ENCODE results near the gene SIRT6. TPM values are rescaled to one million over a fixed set of nuclear protein-coding genes. Genes with fewer than 3 reads are reported as not detected.
"Not testable (repeated sequence)": the region's sequence is repeated elsewhere in the genome, so short reads cannot be mapped to it uniquely, and the experiment has no call there.

Gene SIRT6
- total RNA-seq, result 10 to 100 TPM; 11.2 to 16.6 (median 13.1) TPM
- polyA plus RNA-seq, result 15.8 TPM
- long read RNA-seq, donor 1, transcript SIRT6-202 (8 exons, 1,641 nt), result major isoform, 5 of 5 reads
- long read RNA-seq, donor 1, partial matches to known transcripts, result 0 of 5 reads
- long read RNA-seq, donor 1, other reads (novel, unspliced or antisense), result 0 of 5 reads
- long read RNA-seq, donor 2, partial matches to known transcripts, result 0 of 3 reads
- long read RNA-seq, donor 2, other reads (novel, unspliced or antisense), result 3 of 3 reads
- long read RNA-seq, donor 3, transcript SIRT6-212 (7 exons, 1,473 nt), result minor isoform, 5 of 47 reads
- long read RNA-seq, donor 3, transcript SIRT6-202 (8 exons, 1,641 nt), result major isoform, 24 of 47 reads
- long read RNA-seq, donor 3, partial matches to known transcripts, result 9 of 47 reads
- long read RNA-seq, donor 3, other reads (novel, unspliced or antisense), result 9 of 47 reads
- long read RNA-seq, donor 4, partial matches to known transcripts, result 0 of 1 reads
- long read RNA-seq, donor 4, other reads (novel, unspliced or antisense), result 0 of 1 reads

GRCh38 chr19:4182084-4182810 lies at the start of gene SIRT6, which contains the start of gene ANKRD24:
SIRT6 (minus strand) TSS chr19:4182563; CDS start chr19:4182539, 24 bp downstream.
ANKRD24 (plus strand) TSS chr19:4182689; CDS start chr19:4186426, 3,737 bp downstream.
- no peaks in the 10 kb centered on the region for H3K27me3 ChIP-seq (ENCODE audit: control insufficient read depth, insufficient read depth)
- DNase-seq (peak; percentile 96 to 99 (median 98)), ATAC-seq (peak; percentile 96)
- intact Hi-C loops (cut with DNase I), result loop anchor here in 2 of 4 donors (10.0 kb wide), 2 partner anchors 177 to 197 kb away; partner anchors contain the start of genes EEF2 (in 1 of the 2) and PIAS4 (in 1 of the 2)
- peak within 1 kb of the TSS; percentile 63 for H3K4me3 ChIP-seq (ENCODE audit: low read length)
- H3K27ac ChIP-seq (ENCODE audit: low read length), result peak within 1 kb of the TSS; percentile 54
- H3K4me1 ChIP-seq (ENCODE audit: control insufficient read depth, insufficient read depth, low read length), result peaks cover 2% of the 10 kb centered on the region
- under 1% methylated on average over 58 of the region's 58 CpGs for WGBS
- H3K9me3 ChIP-seq (ENCODE audit: control insufficient read depth, low read length), result no peaks in the 10 kb centered on the region

- H3K4me1 ChIP-seq (ENCODE audit: control insufficient read depth, insufficient read depth, low read length); intact Hi-C loops (cut with DNase I); H3K27ac ChIP-seq (ENCODE audit: low read length); ATAC-seq; H3K9me3 ChIP-seq (ENCODE audit: control insufficient read depth, low read length); H3K4me3 ChIP-seq (ENCODE audit: low read length); H3K27me3 ChIP-seq (ENCODE audit: control insufficient read depth, insufficient read depth); DNase-seq: not testable (repeated sequence)
- 80% methylated on average over 5 of the region's 5 CpGs for WGBS
Observed at GRCh38 chr19:4232139-4232538, 49.8 kb upstream of the SIRT6 start.

GRCh38 chr19:4231521-4231920 lies 49.2 kb upstream of the SIRT6 start:
- intact Hi-C loops (cut with DNase I); ATAC-seq; H3K27ac ChIP-seq (ENCODE audit: low read length); H3K4me3 ChIP-seq (ENCODE audit: low read length); H3K4me1 ChIP-seq (ENCODE audit: control insufficient read depth, insufficient read depth, low read length); H3K9me3 ChIP-seq (ENCODE audit: control insufficient read depth, low read length); H3K27me3 ChIP-seq (ENCODE audit: control insufficient read depth, insufficient read depth); DNase-seq: not testable (repeated sequence)
- WGBS, result 92% methylated on average over 6 of the region's 6 CpGs

GRCh38 chr19:4230237-4230636 lies 47.9 kb upstream of the SIRT6 start:
- H3K27ac ChIP-seq (ENCODE audit: low read length); ATAC-seq; H3K4me3 ChIP-seq (ENCODE audit: low read length); H3K27me3 ChIP-seq (ENCODE audit: control insufficient read depth, insufficient read depth); H3K9me3 ChIP-seq (ENCODE audit: control insufficient read depth, low read length); H3K4me1 ChIP-seq (ENCODE audit: control insufficient read depth, insufficient read depth, low read length); intact Hi-C loops (cut with DNase I): not testable (repeated sequence)
- peak in 1 of 3 donors; percentile 19 for DNase-seq
- 86% methylated on average over 6 of the region's 6 CpGs for WGBS

GRCh38 chr19:4229179-4229931 lies 47.0 kb upstream of the SIRT6 start, which contains the start of gene EBI3:
EBI3 (plus strand) TSS chr19:4229523; CDS start chr19:4229551, 28 bp downstream.
- intact Hi-C loops (cut with DNase I), result no loop called here
- no peaks in the 10 kb centered on the region for H3K9me3 ChIP-seq (ENCODE audit: control insufficient read depth, low read length)
- peak; percentile 39 to 73 (median 66) for DNase-seq
- H3K4me1 ChIP-seq (ENCODE audit: control insufficient read depth, insufficient read depth, low read length), result no peaks in the 10 kb centered on the region
- H3K27ac ChIP-seq (ENCODE audit: low read length), result no peak within 1 kb of the TSS
- peak; percentile 49 to 67 for ATAC-seq
- no peaks in the 10 kb centered on the region for H3K27me3 ChIP-seq (ENCODE audit: control insufficient read depth, insufficient read depth)
- H3K4me3 ChIP-seq (ENCODE audit: low read length), result no peak within 1 kb of the TSS
- WGBS, result 15% methylated on average over 19 of the region's 19 CpGs

GRCh38 chr19:4228765-4229178 lies 46.4 kb upstream of the SIRT6 start:
- DNase-seq (no peak), ATAC-seq (no peak)
- intact Hi-C loops (cut with DNase I), result no loop called here
- WGBS, result 59% methylated on average over 2 of the region's 2 CpGs
- Histone ChIP-seq H3K4me3 (ENCODE audit: low read length) (no peak overlapping the region), H3K9me3 (ENCODE audit: control insufficient read depth, low read length) (no peaks in the 10 kb centered on the region), H3K4me1 (ENCODE audit: control insufficient read depth, insufficient read depth, low read length) (no peaks in the 10 kb centered on the region), H3K27me3 (ENCODE audit: control insufficient read depth, insufficient read depth) (no peaks in the 10 kb centered on the region), H3K27ac (ENCODE audit: low read length) (no peak overlapping the region)

- H3K27ac ChIP-seq (ENCODE audit: low read length), result no peak overlapping the region
- no peaks in the 10 kb centered on the region for H3K9me3 ChIP-seq (ENCODE audit: control insufficient read depth, low read length)
- ATAC-seq, result no peak
- H3K4me3 ChIP-seq (ENCODE audit: low read length), result no peak overlapping the region
- intact Hi-C loops (cut with DNase I), result no loop called here
- DNase-seq, result no peak
- H3K4me1 ChIP-seq (ENCODE audit: control insufficient read depth, insufficient read depth, low read length), result no peaks in the 10 kb centered on the region
- H3K27me3 ChIP-seq (ENCODE audit: control insufficient read depth, insufficient read depth), result no peaks in the 10 kb centered on the region
Observed at GRCh38 chr19:4227771-4228170, 45.4 kb upstream of the SIRT6 start.

- no peaks in the 10 kb centered on the region for H3K4me1 ChIP-seq (ENCODE audit: control insufficient read depth, insufficient read depth, low read length)
- DNase-seq (no peak), ATAC-seq (no peak)
- 81% methylated on average over 8 of the region's 8 CpGs for WGBS
- no peak overlapping the region for H3K4me3 ChIP-seq (ENCODE audit: low read length)
- H3K27ac ChIP-seq (ENCODE audit: low read length), result no peak overlapping the region
- no peaks in the 10 kb centered on the region for H3K9me3 ChIP-seq (ENCODE audit: control insufficient read depth, low read length)
- intact Hi-C loops (cut with DNase I), result no loop called here
- H3K27me3 ChIP-seq (ENCODE audit: control insufficient read depth, insufficient read depth), result no peaks in the 10 kb centered on the region
Observed at GRCh38 chr19:4225885-4226284, 43.5 kb upstream of the SIRT6 start.

- DNase-seq, result peak in 1 of 3 donors; percentile 57
Observed at GRCh38 chr19:4224470-4224869, 42.1 kb upstream of the SIRT6 start.

GRCh38 chr19:4220188-4220587 lies 37.8 kb upstream of the SIRT6 start:
- intact Hi-C loops (cut with DNase I), result no loop called here
- Histone ChIP-seq H3K9me3 (ENCODE audit: control insufficient read depth, low read length) (no peaks in the 10 kb centered on the region), H3K4me3 (ENCODE audit: low read length) (no peak overlapping the region), H3K27ac (ENCODE audit: low read length) (no peak overlapping the region), H3K27me3 (ENCODE audit: control insufficient read depth, insufficient read depth) (no peaks in the 10 kb centered on the region), H3K4me1 (ENCODE audit: control insufficient read depth, insufficient read depth, low read length) (no peaks in the 10 kb centered on the region)
- no peak for ATAC-seq
- 93% methylated on average over 7 of the region's 7 CpGs for WGBS
- peak in 1 of 3 donors; percentile 10 for DNase-seq

More at GRCh38 chr19:4224470-4224869, 42.1 kb upstream of the SIRT6 start:
- Histone ChIP-seq H3K9me3 (ENCODE audit: control insufficient read depth, low read length) (no peaks in the 10 kb centered on the region), H3K4me1 (ENCODE audit: control insufficient read depth, insufficient read depth, low read length) (no peaks in the 10 kb centered on the region), H3K27ac (ENCODE audit: low read length) (no peak overlapping the region), H3K4me3 (ENCODE audit: low read length) (no peak overlapping the region), H3K27me3 (ENCODE audit: control insufficient read depth, insufficient read depth) (no peaks in the 10 kb centered on the region)
- ATAC-seq, result no peak
- 66% methylated on average over 15 of the region's 15 CpGs for WGBS
- intact Hi-C loops (cut with DNase I), result no loop called here

Measured in right cardiac atrium (tissue), 5 donors.